Stimulated activated CD4-positive, alpha-beta T cell treated with anti-CD3 and anti-CD28 coated beads, Interleukin-15, amount 100 ng/mL, for 1 hour (primary cell): ENCODE data around the gene ATL3.
"Not testable (repeated sequence)": the region's sequence is repeated elsewhere in the genome, so short reads cannot be mapped to it uniquely, and the experiment has no call there.

Experiments
- DNase-seq, 2 donors: peaks; one replicate each; pipeline ENCODE4 v3.0.0-alpha.2; 2020; ENCODE audit warnings: low read depth in 1 of 2, low spot score in 1 of 2

The ATL3 gene

GRCh38 chr11:63681321-63682065 is 10.3 kb upstream of the ATL3 start, which contains the start of gene RTN3:
Gene RTN3 (plus strand): TSS chr11:63681500. CDS start chr11:63681637, 137 bp downstream.
- peak; percentile 97 to 98 for DNase-seq

DNA sequence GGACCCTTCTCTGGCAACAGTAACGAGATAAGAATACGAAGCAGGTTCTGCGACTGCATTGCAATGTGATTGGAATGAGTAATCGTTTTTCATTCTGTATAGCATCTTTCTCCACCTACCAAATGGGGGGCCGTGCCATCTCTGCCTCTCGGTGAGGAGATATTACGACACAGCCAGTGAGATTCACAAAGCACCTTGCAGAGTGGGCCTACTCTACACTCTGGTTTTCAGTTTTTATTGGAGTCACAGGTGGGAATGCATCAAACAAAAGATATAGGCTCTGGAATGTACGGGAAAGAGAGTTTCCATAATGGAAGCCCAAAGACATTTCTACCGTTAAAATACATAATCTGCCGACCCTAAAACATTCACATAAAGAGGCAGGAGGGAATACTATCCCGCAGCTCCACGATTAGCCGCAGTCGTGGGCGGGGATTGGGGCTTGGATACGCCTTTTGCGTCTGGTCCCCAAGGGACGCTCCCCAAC is 9.7 kb upstream of the ATL3 start:
- DNase-seq, result no peak

DNA sequence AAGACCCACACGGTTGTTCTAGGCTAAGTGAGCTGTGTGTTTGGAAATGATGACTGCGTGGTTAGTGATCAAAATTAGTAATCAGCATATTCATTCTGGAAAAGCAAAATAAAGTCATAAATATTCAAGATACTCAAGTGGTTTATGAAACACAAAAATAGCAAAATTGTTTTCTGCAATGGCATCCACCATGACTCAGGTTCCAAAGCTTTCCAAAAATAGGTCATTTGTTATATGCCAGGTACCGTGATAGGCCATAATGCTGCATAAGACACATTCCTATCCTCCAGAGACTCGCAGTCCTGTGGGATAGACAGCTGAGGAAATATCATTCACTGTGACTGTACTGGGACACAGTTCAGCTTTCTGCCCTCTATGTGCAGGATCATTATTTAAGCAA is 2.4 kb upstream of the ATL3 start:
- DNase-seq, result no peak

- DNase-seq, result no peak
These were observed 1.9 kb upstream of the ATL3 start for GRCh38 chr11:63672936-63673539.

DNA sequence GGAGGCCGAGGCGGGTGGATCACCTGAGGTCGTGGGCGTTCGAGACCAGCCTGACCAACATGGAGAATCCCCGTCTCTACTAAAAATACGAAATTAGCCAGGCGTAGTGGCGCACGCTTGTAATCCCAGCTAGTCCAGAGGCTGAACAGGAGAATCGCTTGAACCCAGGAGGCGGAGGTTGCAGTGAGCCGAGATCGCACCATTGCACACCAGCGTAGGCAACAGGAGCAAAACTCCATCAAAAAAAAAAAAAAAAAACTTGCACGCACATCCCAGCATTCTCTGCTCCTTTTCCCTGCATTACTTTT is 934 bp upstream of the ATL3 start:
- no peak for DNase-seq

DNA sequence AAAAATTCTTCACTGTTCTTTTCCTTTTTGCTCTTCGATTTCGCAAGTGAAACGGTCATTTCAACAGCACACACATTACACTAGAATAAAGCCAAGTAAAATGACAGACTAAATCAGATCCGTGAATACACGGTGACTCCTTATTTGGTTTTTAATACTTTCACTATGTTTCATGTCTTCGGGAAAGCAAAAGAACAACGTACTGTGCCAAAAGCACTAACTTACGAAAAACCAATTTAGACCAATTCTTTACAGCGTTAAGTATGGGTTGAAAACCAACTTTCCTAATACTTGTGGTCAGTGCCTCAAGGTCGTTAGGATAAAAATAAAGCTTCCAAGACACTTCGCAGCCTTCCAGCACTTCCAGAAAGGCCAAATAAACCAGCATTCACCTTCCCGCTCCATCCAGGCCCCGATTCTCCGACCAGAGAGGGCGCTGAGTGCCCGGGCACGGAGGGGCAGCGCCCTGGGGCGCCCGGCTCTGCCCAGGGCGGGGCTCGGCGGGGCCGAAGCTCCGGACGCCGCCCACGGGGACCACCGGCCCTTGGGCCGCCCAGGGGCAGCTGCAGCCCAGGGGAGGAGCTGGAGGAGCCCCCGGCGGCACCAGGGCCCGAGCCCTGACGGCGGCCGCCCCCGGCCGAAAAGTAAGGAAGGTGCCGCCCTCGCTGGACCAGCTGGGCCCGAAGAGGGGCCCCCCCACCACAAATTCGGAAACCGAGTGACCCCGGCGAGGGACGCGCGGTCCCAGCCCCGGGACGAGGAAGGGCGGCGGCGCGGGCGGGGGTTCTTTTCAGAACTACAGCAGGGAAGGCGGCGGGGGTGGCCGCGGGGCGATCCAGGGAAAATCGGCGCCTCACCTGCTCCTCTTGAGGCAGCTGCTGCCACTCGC is 499 bp downstream of the ATL3 start:
- peak in 1 of 2 donors; percentile 11 for DNase-seq

DNA sequence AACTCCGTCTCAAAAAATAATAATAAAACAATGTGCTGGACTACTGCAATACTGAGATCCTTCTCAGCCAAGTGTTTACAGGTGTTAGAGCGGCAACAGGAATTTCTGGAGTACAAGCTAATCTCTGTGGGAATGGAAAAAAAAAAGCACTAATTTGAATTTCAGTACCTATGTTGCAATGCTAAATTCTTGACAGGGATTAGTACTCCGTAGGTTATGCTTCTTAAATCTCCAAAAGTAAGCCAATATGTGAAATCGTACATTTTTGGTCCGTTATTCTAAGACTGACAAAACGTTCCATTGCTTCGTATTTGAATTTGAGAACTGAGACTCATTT is 1.1 kb downstream of the ATL3 start:
- no peak for DNase-seq

DNA sequence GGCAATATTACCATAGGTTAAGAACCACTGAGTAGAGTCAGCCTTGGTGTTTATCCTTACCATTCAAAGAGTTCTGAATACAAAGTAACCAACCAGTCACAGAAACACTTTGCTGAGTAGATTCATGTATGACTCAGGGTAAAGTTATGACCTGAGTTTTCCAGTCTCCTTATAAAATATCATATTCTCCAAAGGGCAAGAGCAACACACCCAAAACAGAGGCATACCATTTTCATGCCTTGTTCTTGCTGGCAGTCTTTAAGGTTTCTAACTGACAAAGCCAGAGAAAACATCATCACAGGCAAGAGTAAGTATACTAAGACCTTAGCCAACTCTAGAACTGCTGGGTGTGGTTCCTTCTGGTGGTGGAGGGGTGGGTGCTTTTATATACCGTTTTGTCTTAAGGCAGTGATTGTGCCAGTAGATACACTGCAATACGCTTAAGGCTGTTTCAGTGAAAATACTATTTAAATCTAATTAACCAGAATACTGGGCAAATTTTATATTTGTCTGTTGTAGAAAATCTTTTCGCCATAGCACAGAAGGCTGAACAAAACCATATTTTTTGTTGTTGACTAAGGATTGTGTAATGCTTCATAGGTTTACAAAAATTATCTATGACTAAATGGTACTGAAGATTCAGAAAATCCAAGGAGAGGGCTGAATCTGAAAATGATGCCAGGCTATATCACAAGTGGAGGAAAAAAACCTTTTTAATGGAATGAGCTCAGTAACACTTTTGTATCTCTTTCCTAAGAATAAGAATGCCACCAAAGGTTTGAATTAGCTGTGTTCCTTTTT is 3.0 kb downstream of the ATL3 start:
- no peak for DNase-seq

GRCh38 chr11:63666874-63667273 is 4.3 kb downstream of the ATL3 start:
- DNase-seq, result no peak

DNA sequence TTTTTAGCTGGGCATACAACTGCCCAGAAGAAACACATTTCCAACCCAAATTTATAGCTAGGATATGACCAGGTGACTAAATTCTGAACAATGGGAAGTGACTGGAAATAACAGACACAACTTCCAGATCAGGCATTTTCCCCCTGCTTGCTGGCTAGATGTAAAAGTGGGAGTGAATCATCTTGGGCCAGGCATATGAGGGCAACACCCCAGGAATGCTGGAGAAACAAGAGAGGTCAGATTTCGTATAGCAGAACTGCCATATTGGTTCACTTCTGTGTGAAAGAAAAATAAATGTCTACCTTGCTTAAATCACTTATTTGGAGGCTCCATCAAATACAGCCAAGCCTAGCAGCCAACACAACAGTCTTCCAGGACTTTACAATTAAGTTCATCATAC is 7.4 kb downstream of the ATL3 start:
- DNase-seq, result no peak

DNA sequence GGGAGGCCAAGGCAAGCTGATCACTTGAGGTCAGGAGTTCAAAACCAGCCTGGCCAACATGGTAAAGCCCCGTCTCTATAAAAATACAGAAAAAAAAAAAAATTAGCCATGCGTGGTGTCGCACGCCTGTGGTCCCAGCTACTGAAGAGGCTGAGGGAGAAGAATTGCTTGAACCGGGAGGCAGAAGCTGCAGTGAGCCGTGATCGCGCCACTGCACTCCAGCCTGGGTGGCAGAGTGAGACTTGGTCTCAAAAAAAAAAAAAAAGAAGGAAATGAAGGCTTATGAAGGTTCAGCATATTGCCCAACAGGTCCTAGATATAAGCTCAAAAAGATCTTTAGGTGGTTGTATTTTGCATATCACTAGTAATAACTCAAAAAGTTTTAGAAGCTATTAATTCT is 10.2 kb downstream of the ATL3 start:
- DNase-seq, result no peak

DNA sequence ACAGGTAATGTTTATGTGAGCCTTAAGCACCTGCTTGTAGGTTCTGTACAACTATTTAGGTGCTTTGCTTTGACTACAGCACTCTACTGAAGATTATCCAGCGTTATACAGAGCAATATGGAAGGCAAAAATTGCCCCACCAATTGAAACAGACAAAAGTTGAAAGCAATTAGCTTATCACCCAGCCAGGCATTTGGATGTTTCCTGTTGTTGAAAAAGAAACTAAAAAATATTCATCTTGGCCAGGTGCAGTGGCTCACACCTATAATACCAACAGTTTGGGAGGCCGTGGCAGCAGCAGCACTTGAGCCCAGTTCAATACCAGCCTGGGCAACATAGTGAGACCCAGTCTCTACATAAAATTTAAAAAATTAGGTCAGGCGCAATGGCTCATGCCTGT is 18.5 kb downstream of the ATL3 start:
- no peak for DNase-seq

DNA sequence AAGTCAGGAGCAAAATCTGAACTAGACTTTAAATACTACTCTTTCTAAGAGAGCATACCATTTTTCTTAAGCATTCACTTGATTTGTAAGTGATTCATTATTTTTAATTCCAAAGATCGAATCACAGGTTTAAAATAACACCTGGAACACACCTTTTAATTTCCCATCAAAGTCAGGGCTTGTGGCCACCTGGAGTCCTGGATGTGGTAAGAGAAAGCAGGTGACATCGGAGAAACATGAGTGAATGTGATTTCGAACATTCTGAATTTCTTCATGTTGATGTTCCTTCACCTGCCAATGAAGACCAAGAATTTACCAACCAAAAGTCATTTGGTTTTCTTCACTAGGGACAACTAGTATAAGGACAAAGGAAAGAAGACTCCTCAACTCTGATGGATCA is 28.0 kb downstream of the ATL3 start:
- no peak for DNase-seq

DNA sequence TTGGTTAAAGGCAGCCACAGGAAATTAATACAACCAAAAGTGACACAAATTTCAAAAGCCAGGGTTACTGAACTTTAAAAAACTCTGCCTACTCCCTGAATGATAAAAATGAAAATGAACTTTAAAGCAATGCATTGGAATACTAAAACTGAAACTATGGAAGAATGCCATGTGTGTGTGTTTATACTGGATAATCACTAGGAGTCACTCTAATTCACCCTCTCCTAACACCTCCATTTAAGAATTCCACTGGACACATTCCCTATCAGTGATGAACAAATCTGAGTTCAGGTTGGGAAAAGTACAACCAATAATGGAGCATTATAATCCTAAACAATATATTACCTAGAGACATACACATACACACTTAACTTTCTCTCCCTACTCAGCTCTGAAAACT is 29.4 kb downstream of the ATL3 start:
- DNase-seq, result no peak

GRCh38 chr11:63639199-63639832 is 31.9 kb downstream of the ATL3 start:
- DNase-seq, result no peak

DNA sequence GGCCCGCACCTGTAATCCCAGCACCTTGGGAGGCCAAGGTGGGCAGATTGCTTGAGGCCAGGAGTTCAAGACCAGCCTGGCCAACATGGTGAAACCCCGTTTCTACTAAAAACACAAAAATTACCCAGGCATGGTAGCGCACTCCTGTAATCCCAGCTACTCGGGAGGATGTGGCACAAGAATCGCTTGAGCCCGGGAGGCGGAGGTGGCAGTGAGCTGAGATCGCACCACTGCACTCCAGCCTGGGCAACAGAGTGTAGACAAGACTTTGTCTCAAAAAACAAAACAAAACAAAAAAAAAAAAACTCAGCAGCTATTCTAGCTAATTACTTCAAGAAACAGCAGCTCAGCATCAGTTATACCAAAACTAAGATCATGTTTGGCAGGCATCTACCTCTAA is 32.7 kb downstream of the ATL3 start:
- not testable (repeated sequence) for DNase-seq

DNA sequence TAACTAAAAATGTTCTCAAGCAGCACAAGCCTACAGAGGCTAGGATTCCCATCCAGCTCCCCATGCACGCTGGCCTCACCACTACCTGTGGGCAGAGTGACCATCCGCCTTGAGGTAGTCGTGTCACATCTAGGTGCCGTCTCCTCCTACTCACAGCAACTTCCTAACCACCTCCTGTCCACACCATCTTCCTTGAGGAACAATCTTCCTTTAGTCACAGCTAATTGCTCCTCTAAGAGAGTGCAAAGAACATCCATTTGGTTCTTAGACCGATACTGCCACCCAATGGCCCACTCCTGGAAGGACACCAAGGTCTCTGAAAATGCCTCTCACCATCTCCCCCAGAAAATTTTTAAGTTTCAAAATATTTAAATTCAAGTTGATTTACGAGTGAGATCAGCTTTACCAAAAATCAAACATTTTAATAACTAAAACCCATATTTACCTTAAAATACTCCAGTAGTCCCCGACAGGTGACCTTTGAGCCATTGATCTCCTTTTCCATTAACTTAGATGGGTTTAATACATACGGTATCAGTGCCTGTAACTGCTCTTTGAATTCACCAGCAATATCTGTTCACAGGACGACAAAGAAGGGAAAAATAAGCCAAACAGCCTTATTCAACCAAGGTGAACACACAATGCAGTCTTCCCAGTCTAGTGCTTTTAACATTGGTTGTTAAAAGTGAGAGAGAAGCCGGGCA is 35.3 kb downstream of the ATL3 start:
- DNase-seq, result peak; percentile 21 to 40

- no peak for DNase-seq
These were observed 41.8 kb downstream of the ATL3 start for GRCh38 chr11:63629426-63629825.

- no peak for DNase-seq
These were observed 47.5 kb downstream of the ATL3 start for GRCh38 chr11:63623513-63624140.

GRCh38 chr11:63622323-63622722 is 48.9 kb downstream of the ATL3 start:
- DNase-seq, result no peak
